Measurements from ENCODE around the gene TCERG1L.
"Not testable (repeated sequence)": the region's sequence is repeated elsewhere in the genome, so short reads cannot be mapped to it uniquely, and the experiment has no call there.

The TCERG1L gene

GRCh38 chr10:131187274-131187673 lies 124.2 kb downstream of the TCERG1L start:
- no peak for DNase-seq (ENCODE audit: low read depth, low spot score)

DNA sequence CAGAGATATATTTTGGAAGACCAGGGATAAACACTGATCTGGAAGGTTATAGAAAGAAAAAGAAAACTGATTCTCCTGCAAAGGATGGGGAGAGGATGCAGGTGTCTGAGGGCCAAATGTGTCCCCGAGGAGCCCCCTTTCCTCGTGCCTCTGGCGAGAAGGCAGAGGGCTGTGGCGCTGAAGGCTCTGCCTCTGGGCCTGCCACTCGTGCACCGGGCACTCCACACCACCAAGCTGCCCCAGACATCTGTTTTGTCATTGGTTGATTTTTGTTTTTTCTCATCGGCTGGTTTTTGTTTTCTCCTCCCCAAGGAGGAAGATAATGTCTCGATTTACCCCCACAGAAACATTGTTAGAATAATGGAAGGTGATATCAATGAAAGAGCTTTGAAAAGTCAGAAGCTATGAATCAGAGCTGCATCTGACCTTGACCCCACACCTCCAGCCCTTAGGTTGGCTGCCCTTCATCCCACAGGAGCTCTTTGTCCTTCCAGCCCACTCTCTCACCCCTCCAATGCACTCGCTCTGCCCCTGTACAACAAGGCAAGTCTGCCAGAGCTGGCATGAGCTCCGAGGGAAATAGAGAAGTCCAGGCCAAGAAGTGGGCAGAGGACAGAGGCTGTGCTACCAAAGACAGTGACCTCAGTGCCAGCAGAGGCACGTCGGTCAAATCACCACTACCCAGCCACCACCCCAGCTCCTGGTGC lies 124.8 kb downstream of the TCERG1L start:
- no peak for DNase-seq (ENCODE audit: low read depth, low spot score)

DNA sequence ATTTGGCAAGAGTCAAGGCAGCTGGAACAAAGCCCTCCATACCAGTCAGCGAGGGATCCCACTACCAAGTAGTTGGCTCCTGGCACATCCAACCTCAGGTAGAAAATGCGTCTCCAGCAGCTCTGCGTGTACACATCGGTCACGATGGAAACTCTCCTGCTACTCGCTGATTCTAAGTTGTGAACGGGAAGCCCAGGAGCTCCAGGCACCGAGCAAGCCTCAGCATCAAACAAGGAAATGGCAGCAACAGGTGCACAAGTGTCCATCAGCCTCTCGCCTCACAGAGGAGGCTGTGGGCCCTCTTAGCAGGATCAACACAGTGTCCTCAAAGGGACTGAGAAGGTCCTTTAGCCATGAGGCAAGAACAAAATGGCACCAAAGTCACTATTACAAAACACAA lies 127.0 kb downstream of the TCERG1L start:
- no peak for DNase-seq (ENCODE audit: low read depth, low spot score)

GRCh38 chr10:131183546-131184045 lies 127.9 kb downstream of the TCERG1L start:
- DNase-seq (ENCODE audit: low read depth, low spot score): no peak

DNA sequence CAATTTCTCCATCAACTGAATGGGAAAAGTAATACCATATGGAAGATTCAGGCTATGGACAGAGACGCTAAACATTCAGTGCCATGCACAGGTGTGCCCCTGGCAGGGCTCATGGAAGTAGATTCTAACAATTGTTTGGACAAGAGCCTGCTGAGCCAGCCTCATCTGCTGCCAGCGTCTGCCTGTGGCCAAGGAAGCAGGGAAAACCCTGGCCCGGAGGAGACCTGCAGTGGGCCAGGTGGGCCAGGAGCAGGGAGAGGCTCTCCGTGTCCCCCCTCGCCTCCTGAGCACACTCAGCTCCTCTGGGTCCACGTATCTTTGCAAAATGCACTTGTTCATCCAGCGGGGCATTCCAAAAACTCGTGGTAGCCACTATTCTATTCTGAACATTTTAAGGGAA lies 130.1 kb downstream of the TCERG1L start:
- no peak for DNase-seq (ENCODE audit: low read depth, low spot score)

- no peak for DNase-seq (ENCODE audit: low read depth, low spot score)
These were observed 130.6 kb downstream of the TCERG1L start for GRCh38 chr10:131180740-131181415.

- no peak for DNase-seq (ENCODE audit: low read depth, low spot score)
These were observed 131.4 kb downstream of the TCERG1L start for GRCh38 chr10:131180086-131180485.

DNA sequence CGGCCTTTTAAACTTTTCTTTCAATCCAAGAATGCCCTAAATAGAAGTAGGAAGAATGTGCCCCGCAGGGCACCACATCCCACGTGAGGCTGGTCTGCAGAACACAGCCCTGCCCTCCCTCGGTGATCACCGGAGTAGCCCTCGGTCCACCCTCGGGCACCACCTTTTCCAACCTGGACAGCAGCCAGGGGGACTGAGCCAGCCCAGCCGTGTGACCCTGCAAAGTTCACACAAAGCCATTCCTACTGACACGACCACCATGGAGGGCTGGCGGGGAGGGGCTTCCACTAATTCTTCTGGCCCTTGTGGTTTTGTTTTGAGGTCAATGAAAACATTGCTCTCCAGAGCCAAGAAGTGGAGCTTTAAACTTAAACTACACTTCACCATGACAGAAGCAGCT lies 132.2 kb downstream of the TCERG1L start:
- no peak for DNase-seq (ENCODE audit: low read depth, low spot score)

GRCh38 chr10:131178521-131179331 lies 132.8 kb downstream of the TCERG1L start:
- no peak for DNase-seq (ENCODE audit: low read depth, low spot score)

GRCh38 chr10:131177431-131178327 lies 133.8 kb downstream of the TCERG1L start:
- DNase-seq (ENCODE audit: low read depth, low spot score): no peak

DNA sequence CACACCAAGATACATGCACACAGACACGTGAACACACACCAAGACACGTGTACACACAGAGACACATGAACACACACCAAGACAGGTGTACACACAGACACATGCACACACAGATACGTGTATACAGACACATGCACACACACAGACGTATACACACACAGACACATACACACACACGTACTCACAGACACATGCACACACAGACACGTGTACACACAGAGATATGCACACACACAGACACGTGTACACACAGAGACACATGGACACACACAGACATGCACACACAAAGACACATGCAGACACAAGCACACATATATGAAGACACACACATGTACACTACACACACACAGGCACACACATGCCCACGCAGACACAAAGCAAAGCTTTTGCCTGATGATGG lies 134.6 kb downstream of the TCERG1L start:
- no peak for DNase-seq (ENCODE audit: low read depth, low spot score)

DNA sequence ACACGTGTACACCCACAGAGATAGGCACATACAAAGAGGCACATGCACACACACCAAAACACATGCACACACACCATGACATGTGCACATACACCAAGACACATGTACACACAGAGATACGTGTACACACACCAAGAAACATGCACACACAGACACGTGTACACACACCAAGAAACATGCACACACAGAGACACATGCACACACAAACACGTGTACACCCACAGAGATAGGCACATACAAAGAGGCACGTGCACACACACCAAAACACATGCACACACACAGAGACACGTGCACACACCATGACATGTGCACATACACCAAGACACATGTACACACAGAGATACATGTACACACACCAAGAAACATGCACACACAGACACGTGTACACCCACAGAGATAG lies 135.2 kb downstream of the TCERG1L start:
- not testable (repeated sequence) for DNase-seq (ENCODE audit: low read depth, low spot score)

DNA sequence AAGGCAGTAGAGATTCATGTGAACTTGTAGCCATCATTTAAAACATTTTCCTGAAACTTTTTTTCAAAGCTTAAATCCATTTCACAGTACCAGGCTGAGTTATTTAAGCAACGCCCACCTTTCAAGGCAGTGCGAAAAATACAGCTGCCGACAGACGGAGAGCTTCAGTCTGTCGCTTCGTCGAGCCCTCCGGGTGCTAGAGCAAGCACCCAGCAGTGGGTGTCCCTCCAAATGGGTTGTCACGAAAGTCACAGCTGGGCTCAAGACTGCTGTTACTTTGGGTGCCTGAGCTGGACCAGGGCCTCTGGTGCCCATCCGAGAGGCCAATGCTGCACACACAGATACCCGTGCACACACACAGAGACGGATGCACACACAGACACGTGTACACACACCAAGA lies 135.6 kb downstream of the TCERG1L start:
- DNase-seq (ENCODE audit: low read depth, low spot score): no peak

- DNase-seq (ENCODE audit: low read depth, low spot score): no peak
These were observed 136.6 kb downstream of the TCERG1L start for GRCh38 chr10:131174651-131175540.

DNA sequence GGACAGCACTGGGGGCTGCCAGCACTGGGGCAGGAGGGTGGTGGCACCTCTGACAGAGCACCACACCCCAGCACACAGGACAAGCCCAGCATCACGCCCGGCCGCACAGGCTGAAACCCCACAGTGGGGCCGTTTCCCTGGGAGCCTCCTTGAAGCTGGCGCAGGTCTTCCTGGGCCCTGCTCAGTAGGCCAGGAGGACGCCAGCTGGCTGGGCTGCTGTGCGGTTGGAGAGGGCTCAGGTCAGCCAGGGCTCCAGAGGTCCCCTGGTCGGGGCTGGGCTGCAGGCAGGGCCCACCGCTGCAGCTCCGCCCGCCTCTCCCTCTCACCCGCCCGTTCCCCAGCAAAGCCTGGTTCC lies 137.3 kb downstream of the TCERG1L start:
- DNase-seq (ENCODE audit: low read depth, low spot score): no peak

GRCh38 chr10:131173484-131174210 lies 137.9 kb downstream of the TCERG1L start:
- no peak for DNase-seq (ENCODE audit: low read depth, low spot score)

GRCh38 chr10:131172433-131172832 lies 139.1 kb downstream of the TCERG1L start:
- no peak for DNase-seq (ENCODE audit: low read depth, low spot score)

GRCh38 chr10:131169146-131169545 lies 142.4 kb downstream of the TCERG1L start:
- no peak for DNase-seq (ENCODE audit: low read depth, low spot score)

- no peak for DNase-seq (ENCODE audit: low read depth, low spot score)
These were observed 143.2 kb downstream of the TCERG1L start for GRCh38 chr10:131168238-131168875.
